ENCODE data around the gene CAPN8.
A peak's percentile ranks its signal among the peaks of the same experiment; 100 is the strongest.

CAPN8 gene

DNA sequence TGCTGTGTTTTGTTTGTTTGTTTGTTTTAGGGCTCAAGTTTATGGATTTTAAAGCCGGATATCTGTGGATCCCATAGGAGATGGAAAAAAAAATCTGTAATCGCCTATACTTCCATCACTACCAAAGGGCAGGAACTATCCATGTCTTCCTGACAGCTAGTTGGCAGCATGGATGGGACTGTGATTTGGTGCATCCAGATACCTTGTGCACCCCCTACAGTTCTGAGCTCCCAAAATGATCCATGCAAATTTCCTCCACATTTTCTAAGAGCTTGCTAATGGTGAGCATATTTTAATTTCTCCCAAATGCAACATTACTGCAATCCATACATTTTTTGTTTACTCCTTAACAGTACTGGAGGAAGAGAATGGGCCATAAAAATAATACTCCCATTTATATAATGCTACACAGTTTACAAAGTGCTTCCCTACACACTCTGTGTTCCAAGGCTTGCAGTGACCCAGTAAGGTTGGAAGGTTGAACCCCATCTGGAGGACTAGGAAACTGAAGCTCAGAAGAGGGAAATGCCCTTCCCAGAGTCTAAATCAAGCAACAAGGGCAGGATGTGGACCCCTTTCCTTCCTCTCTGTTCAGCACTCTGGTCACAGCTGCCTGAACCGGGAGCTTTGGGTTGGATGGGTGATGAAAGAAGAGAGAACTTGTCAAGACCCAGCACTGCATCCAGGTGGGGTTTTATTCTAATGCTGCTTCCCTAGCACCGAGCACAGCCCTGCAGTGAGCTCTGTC lies 48.0 kb downstream of the CAPN8 start:
- no peak for DNase-seq (ENCODE audit: low read depth)

DNA sequence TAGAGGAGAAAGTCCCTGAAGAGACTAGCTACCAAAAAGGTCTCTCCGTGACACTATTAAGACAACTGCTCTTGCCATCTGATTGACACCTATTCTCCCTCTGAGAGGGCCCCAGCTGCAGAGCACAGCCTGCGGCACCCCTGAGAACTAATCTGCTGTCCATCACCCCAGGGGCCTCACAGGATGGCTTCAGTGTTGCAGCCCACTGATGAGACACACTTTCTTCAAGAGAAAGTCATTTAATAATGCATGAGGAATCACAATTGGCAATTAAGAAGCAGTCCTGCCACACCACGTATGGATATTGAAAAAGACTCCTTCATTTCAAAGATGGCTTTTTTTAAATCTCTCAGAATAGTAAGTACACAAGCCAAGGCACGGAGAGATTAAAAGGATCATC lies 48.9 kb downstream of the CAPN8 start:
- DNase-seq (ENCODE audit: low read depth), result no peak

DNA sequence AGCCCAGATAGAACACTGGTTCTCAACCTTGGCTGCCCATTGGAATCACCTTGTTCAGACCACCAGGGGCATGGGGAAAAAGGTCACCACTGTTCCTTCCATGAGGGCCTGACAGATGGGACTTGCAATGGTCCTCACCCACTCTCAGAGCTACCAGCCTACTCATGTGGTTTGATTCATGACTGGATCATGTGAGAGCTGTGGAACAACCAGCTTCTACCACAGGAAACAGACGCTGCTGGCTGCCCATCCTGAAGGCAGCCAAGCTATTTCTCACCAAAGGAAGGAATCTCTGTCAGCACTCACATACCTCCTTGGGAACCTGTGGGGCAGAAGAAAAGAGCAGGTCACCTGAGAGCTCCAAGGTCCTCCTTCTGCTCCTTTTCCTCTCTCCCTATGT lies 53.6 kb downstream of the CAPN8 start:
- no peak for DNase-seq (ENCODE audit: low read depth)

DNA sequence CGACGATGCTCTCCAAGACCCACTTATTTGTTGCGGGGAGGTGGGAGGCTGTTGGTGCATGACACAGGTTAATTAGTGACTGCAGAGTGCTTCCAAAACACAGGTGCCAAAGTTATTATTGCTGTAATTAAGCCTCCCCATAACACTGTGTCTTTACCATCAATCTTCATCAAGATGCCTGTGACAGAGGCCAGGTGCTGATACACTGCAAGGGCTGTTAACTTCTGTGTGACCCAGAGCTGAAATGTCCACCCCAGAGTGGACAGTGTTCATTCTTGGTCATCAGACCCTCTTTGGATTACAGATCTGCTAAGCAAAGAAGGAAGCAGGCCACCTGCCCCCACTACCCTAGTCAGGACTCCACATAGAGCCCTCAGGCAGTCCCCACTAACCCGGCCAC lies 55.5 kb downstream of the CAPN8 start:
- DNase-seq (ENCODE audit: low read depth), result no peak

DNA sequence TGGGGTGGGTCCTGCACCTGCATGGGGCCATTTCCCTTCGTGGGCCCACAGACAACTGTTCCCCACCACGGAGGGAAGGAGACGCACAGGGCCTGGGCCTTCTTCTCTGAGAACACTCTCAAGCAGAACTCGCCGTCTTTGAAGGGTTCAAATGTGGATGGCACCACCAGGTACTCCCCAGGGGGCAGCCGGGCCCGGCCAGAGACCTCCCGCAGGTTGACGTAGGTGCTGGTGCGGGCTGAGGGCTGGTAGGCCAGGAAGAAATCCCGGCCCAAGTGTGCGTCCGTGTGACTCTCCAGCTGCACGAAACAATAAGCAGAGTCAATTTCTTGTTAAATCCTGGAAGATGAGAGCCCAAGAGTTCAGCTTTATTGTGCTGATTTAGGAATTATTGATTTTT lies 56.4 kb downstream of the CAPN8 start:
- DNase-seq (ENCODE audit: low read depth), result no peak

DNA sequence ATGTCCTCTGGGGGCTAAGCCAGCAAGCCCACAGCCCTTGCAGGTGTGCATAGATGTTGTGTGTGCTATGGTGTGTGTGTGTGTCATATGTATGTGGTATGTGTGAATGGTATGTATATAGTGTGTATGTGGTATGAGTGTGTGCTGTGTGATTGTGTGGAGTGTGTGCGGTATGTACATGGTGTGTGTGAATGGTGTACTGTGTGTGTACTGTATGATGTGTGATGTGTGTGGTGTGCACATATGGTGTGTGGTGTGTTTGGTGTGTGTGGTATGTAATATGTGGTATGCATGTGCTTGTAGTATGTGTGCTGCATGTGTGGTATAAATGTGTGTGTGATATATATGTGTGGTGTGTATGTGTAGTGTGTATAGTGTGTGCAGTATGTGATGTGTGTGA lies 107.0 kb downstream of the CAPN8 start:
- DNase-seq (ENCODE audit: low read depth), result no peak

DNA sequence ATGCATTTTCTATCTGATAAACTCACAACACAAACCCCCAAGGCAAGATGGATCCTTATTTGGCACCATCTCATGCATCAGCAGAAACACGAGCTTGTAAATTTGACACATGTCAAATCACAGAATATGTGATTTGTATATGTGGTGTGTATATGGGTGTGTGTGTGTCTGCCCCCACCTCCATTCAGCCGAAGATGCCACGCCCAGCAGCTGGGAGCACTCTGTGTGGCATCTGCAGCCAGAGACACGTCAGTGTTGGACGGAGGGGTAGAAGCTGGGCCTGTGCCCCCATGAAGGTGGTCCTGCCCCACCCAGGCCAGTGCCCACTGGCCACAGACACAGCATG lies 108.4 kb downstream of the CAPN8 start:
- no peak for DNase-seq (ENCODE audit: low read depth)

DNA sequence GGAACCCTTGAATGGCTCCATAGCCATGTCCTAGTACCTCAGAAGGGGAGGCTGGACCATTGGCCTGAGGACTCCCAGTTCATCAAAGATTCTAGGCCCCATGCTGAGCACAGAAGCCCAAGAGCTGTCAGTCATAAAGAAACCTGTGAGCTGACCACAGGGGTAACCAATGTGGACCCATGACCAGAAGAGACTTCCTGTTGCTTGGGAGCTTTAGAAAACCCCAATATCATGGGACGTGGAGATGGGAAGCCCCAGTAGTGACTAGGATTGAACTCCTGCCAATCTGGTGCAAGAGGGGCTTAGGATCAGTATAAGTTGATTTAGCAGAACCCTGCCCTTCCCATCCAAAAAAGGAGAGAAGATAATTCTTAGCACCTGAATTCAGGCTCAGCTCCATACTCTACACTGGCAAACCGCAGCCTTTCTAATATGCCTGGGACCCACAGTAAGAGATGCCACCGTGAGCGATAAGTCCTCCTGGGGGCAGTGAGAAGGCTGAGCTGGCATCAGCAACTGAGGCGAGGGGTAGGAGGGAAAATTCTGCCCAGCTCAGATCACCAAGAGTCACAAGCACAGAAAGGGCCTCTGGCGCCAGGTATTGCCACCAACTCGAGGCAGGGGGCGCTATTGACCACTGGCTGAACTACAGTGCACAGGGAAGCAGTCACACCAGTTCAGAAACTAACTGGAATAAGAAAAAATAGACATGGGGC lies 108.9 kb downstream of the CAPN8 start:
- DNase-seq (ENCODE audit: low read depth), result peak; percentile 8

DNA sequence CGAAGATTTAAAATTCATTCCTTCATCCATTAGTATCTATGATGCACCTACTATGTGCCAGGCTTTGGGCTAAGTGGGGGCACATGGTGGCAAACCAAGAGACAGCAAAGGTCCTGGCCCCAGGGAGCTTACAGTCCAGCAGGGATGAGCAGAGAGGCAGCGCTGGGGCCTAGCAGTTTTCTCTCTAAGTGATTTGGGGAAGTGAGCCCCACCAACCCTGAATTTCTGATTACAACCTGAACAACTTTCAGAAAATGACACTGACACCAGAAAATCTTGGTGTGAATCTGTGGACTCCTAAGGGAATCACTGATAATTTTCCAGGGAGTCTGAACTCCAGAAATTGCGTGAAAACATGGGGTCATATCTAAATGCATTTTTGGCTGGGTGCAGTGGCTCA lies 111.5 kb downstream of the CAPN8 start:
- DNase-seq (ENCODE audit: low read depth), result no peak

DNA sequence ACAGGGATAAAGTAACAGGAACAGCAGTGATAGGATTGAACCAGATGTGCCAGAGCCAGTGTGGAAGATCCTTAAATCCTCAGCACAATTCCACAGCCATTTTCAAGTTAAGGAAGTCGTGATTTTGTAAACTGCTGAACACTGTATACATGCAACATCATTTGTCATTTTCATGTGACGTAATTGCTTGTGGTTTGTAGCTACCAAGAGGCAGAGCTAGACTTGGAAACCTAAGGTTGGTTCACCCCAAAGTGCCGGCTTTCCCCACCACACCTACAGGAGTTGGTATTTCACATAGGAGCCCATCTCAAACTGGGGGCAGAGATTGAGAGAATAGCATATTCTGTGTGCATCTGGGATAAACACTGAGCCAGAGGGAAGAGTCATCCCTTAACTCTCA lies 113.9 kb downstream of the CAPN8 start:
- peak; percentile 41 for DNase-seq (ENCODE audit: low read depth)

DNA sequence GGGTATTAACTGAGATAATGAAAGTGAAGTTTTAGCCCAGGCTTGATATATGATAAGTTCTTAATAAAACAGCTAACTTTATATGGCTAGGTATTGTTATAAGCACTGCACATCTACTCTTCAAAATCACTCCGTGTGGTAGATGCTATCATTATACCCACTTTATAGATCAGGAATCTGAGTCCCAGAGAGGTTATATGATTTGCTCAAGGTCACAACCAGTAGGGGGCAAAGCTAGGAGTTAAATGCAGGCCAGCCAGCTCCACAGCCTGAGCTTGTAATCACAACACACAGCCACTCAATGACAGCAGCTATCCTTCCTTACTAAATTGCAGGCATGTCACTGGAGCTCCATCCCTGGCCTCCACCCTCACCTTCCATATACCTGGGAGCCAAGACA lies 115.8 kb downstream of the CAPN8 start:
- DNase-seq (ENCODE audit: low read depth), result no peak

DNA sequence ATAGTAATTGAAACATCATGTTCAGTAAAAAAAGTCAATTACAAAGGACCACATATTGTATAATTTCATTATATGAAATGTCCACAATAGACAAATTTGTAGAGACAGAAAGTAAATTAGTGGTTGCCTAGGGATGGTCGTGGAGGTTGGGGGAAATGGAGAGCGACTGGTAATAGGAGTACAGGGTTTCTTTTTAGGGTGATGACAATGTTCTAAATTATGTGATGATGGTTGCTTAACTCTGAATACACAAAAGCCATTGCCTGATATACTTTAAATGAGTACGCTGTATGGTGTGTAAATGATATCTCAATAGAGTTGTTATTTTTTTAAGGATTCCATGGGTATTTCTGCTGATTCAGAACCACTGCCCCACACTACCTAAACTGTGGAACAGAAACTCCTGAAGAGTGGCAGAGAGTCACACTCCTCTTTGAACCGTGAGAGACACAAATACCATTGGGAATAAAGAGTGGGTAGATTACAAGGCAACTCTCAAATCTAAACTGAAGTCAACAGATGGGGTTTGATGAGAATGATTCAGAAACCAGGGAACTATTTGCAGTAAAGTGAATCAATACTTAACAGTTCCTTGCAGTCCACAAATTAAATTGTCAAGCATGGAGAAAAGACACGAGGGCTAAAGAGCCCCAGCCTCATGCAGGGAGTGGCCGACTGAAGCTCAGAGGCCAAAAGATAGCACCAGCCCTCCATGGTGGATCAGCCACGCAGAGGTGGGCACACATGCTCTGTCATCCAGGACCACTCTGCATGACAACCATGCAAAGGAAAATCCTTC lies 118.0 kb downstream of the CAPN8 start:
- DNase-seq (ENCODE audit: low read depth), result no peak

DNA sequence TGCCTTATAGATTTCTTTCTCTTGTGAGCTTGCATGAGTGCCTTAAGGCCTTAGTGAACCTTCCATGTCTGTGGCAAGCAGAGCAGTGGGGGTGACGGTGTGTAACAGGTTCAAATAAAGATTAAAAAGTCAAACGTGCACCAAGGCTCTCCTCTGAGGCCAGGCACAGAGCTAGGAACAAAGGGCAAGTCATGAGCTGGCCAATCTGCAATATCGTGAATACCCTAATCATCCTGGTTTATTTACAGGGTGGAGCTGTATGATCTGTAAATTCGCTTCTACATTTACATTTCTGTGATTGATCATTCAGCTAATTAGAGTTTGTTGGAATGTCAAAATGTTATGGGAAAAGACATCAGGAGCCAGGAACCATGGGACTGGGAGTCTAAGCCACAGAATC lies 120.2 kb downstream of the CAPN8 start:
- no peak for DNase-seq (ENCODE audit: low read depth)

DNA sequence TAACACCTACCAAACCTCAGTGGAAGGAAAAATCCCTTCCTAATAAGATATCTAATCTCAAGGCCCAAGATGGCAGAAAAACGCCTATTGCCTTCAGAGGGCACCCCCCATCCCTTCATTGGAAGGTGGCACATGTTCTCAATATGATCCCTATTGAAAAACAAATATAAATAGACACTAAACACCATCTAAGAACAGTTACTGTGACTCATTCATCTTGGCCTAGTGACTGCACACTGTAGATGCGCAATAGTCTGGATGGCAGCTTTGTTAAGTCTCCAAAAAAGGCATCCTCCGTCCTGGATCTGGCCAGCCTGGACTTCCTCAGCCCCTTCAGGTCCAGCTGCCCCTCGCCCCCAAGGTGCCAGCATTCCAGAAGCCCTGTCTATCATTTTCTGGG lies 121.9 kb downstream of the CAPN8 start:
- DNase-seq (ENCODE audit: low read depth), result no peak

DNA sequence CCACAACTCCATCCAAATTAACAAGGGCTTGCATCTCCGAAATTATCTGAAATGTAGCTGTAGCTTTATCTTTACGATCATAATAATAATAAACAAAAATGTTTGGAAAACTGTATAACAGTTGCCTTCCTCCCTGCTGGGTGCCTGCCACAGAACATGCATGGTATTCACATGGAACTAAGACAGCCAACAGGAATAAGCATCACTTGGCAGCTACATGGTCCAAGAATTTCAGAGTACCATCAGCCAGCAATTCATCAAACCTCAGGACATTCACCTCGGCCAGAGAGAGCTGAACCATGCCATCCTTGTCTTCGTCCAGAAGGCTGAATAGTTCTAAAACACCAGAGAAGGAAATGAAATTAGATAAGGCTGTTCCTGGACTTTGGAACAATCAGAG lies 122.7 kb downstream of the CAPN8 start:
- no peak for DNase-seq (ENCODE audit: low read depth)

DNA sequence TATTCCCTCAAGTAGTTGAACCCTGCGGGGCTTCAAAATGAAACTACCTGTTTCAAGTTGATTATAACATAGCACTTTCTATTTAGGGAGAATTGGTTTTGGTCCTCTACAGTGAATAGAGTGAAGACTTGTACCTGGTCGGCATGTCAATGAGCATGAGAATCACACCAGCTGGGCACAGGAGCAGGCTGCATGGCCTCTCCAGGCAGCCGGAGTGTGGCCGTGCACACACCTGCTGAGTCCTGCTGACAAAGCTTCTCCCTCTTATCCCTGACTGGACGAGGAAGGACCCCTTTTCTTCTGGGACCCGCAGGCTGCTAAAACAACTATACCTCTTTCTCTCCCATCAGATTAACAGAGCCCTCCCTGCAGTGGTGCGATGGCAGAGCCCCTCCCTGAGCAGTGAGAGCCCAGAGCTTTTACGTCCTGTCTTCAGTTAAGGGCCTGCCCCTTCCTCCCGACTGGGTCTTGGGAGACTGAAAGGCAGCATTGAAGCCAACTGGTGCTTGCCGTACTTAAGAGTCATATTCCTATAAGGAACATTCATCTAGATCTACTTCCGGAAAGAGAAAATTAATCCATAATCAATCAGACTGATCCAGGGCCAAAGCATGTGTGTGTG lies 124.9 kb downstream of the CAPN8 start:
- DNase-seq (ENCODE audit: low read depth), result no peak

DNA sequence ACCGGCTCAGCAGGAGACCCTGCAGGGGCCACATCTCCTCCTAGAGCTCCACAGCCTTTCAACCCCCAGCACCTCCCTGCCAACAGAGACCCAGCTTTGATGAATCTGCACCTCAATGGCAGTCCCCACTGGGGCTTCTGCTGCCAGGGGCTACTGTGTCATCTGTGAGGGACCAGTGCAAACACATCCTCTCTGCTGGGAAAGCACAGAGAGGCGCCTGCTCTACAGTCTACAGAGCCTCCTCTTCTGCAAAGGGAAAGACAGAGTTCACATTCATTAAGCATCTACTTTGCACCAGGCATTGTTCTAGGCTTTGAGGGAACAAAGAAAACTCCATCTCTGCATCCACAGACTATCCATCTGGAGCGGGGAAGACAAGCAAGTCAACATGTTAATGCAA lies 125.8 kb downstream of the CAPN8 start:
- DNase-seq (ENCODE audit: low read depth), result no peak

DNA sequence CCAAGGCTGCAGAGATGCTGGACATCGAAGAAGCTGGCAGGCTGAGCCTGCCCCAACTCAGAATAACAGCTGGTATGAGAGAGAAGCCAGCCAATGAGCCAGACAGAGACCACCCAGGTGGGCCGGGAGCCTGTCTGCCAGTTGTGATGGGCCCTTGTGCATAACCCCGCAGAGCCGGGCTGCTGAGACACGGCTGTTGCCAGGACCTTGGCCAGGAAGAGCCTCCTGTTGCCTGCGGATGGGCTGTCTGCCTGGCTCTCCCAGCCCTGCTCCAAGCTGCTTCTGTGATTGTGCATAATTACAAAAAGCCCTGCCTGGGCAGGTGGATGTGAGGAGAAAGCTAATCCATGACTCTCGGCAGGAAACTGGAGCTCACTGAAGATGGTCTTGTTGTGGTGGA lies 126.5 kb downstream of the CAPN8 start:
- DNase-seq (ENCODE audit: low read depth), result no peak

DNA sequence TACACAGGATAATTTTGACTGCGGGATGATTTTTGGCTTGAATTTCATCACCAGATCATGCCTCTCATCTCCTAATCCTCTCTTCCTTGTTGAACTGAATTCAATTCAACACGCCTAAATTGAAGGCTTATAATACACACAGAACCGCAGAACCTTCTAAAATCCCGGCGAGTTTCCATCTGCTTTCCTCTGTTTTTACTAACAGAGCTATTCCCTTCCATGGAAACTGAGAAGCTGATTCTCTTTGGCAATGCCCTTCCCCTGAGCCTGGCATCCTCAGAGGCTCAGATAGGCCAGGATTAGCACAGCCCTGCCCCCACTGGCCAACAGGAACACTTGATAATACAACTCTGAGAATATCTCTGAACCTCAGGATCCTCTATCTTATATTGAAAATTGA lies 130.2 kb downstream of the CAPN8 start:
- DNase-seq (ENCODE audit: low read depth), result no peak

DNA sequence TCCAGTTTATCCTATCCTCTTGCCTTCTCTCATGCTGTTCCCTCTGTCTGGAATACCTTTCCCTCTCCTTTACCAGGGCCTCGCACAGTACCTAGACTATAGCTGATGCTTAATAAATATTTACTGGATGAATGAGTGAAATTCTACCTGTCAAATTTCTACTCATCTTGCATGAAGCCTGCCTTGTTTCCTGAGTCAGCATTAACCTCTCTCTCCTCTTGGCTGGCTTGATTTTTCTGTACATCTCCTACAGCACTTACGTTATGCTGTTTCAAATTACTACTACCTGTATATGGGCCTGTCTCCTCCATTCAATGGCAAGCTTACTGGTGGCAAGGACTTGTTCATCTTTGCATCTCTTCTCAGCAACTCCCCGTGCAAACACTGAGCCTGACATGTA lies 130.8 kb downstream of the CAPN8 start:
- DNase-seq (ENCODE audit: low read depth), result no peak

DNA sequence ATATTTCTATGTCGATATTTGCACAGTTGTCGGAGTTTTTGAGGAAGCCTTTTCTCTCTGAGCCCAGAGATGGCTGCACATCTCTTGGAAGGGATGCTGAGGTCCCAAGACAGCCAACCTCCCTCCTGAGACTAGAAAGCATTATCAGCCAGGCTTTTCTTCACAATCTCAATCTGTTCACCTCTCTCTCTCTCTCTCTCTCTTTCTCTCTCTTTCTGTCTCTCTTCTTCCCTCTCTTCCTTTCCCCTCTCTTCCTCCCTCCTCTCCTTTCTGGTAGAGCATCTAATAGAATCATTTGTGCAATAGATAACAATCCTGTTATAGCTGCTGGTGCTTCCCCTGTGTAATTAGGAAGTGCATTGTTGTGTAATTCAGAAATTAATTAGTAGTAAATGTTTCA lies 131.8 kb downstream of the CAPN8 start:
- no peak for DNase-seq (ENCODE audit: low read depth)

DNA sequence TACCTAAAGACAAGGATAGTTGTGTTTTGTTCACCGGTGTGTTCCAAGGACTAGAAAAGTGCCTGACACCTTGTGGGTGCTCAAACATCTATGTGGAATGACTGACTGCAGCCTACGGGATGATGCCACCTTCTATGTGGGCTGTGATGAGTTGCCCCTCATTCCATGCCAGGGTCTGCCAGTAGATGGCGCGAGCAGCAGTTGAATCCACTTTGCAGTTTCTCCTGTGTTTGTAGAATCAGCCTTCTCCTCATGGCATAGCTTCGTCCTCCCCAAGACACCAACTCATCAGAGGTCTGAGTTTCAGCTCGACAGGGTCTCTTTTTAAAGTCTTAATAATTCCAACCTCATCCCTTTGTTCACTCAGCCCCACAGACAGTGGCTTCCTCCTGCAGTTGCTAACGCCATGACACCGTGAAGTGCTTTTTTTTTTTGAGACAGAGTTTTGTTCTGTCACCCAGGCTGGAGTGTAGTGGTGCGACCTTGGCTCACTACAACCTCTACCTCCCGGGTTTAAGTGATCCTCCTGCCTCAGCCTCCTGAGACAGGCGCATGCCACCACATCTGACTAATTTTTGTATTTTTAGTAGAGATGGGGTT lies 133.7 kb downstream of the CAPN8 start:
- peak; percentile 37 for DNase-seq (ENCODE audit: low read depth)
